HepG2 (cell line): Measurements from ENCODE around the gene KDELR3.

Experiments
- BRD4 ChIP-seq: sonication (generic); formaldehyde crosslinking; IDR thresholded peaks from 2 replicates; pipeline ENCODE4 v1.4.0; 2020; ENCODE audit warnings: missing genetic modification reagents
- CERS6 ChIP-seq: sonication (generic); formaldehyde crosslinking; IDR thresholded peaks from 2 replicates; pipeline ENCODE4 v1.5.0; 2020; ENCODE audit warnings: missing genetic modification reagents
- MEF2D ChIP-seq: sonication (generic); formaldehyde crosslinking; IDR thresholded peaks from 2 replicates; pipeline ENCODE4 v1.5.1; 2020; ENCODE audit warnings: mild to moderate bottlenecking, missing genetic modification reagents
- POLR2A ChIP-seq, 2 experiments: IDR thresholded peaks; 2 replicates each; pipeline ENCODE4 v1.6.1; 2011; ENCODE audit warnings: low read depth in 2 of 2, low read length in 2 of 2, mild to moderate bottlenecking in 1 of 2, moderate library complexity in 1 of 2; ENCODE audit not compliant: insufficient read depth in 1 of 2
- TP53 ChIP-seq: sonication (generic); formaldehyde crosslinking; conservative IDR thresholded peaks from 2 replicates; pipeline ENCODE4 v1.4.0; 2020; ENCODE audit warnings: missing genetic modification reagents
- YY1 ChIP-seq: IDR thresholded peaks from 2 replicates; pipeline ENCODE4 v1.6.1; 2011; ENCODE audit warnings: low read length, low read depth, moderate library complexity, mild to moderate bottlenecking; ENCODE audit not compliant: insufficient read depth, insufficient replicate concordance
- ZFP37 ChIP-seq: sonication (generic); formaldehyde crosslinking; IDR thresholded peaks from 2 replicates; pipeline ENCODE4 v1.4.0; 2020; ENCODE audit warnings: missing genetic modification reagents, borderline replicate concordance
- ZNF124 ChIP-seq: sonication (generic); formaldehyde crosslinking; IDR thresholded peaks from 2 replicates; pipeline ENCODE4 v1.4.0; 2020; ENCODE audit warnings: missing genetic modification reagents
- ZNF207 ChIP-seq: fragments of 450-650 bp; IDR thresholded peaks from 2 replicates; pipeline ENCODE4 v1.6.1; 2016; ENCODE audit warnings: antibody characterized with exemption, borderline replicate concordance
- ZNF644 ChIP-seq: IDR thresholded peaks from 2 replicates; pipeline ENCODE4 v1.6.1; 2016; ENCODE audit warnings: low read depth
- ZNF879 ChIP-seq: sonication (generic); formaldehyde crosslinking; IDR thresholded peaks from 2 replicates; pipeline ENCODE4 v1.8.1; 2023; ENCODE audit warnings: missing genetic modification reagents
- TF ChIP-seq, protein P1 (sequence below): sonication (generic); formaldehyde crosslinking; IDR thresholded peaks from 2 replicates; pipeline ENCODE4 v1.4.0; 2020; ENCODE audit warnings: missing genetic modification reagents

DNA sequence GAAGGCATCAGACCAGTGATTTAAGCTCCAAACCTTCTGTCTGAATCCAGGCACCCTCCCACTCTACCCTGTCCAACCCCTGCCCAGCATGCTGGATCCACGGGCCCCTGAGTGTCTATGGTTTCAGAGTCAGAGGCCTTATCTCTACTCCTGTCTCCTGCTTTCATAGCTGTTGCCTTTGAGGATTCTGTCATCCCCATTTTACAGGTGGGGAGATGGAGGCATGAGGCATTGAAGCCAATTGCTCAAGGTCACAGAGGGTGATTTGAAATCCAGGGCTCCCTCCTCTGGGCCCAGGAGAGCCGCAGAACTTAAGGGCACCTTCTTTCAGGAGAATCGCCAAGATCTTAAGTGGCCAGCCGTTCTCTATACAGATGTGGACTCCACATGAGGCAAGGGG, 16.0 kb upstream of the KDELR3 start:
- TF ChIP-seq, protein P1, sequence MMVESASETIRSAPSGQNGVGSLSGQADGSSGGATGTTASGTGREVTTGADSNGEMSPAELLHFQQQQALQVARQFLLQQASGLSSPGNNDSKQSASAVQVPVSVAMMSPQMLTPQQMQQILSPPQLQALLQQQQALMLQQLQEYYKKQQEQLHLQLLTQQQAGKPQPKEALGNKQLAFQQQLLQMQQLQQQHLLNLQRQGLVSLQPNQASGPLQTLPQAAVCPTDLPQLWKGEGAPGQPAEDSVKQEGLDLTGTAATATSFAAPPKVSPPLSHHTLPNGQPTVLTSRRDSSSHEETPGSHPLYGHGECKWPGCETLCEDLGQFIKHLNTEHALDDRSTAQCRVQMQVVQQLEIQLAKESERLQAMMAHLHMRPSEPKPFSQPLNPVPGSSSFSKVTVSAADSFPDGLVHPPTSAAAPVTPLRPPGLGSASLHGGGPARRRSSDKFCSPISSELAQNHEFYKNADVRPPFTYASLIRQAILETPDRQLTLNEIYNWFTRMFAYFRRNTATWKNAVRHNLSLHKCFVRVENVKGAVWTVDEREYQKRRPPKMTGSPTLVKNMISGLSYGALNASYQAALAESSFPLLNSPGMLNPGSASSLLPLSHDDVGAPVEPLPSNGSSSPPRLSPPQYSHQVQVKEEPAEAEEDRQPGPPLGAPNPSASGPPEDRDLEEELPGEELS, result no peak
- TF ChIP-seq POLR2A (IDR thresholded peaks at IDR 0.05; ENCODE audit: insufficient read depth in 1 of 2, low read depth in 2 of 2, low read length in 2 of 2) (no peak), MEF2D (CRISPR knock-in tag) (no peak), YY1 (no peak), ZFP37 (CRISPR knock-in tag) (no peak), ZNF879 (CRISPR knock-in tag) (no peak), ZNF207 (no peak), BRD4 (CRISPR knock-in tag) (no peak), CERS6 (CRISPR knock-in tag) (no peak), ZNF124 (CRISPR knock-in tag) (no peak), ZNF644 (CRISPR knock-in tag) (no peak), TP53 (CRISPR knock-in tag) (no peak)
